Liver (tissue), 9 donors: ENCODE measurements around the gene CCDC81. TPM values are rescaled to one million over a fixed set of nuclear protein-coding genes. Genes with fewer than 3 reads are reported as not detected.

ENCODE experiments used
- DNase-seq: peaks from one replicate; pipeline ENCODE4 v3.0.0-alpha.2; 2017; ENCODE audit warnings: low spot score
- H3K27ac ChIP-seq, 2 donors: one replicate each; pipeline ENCODE4 v1.7.0; 2013; ENCODE audit warnings: inconsistent platforms in 2 of 2, low read length in 2 of 2, control low read depth in 1 of 2, low read depth in 1 of 2, mild to moderate bottlenecking in 1 of 2
- H3K27me3 ChIP-seq, 4 donors: one replicate each; pipeline versions ENCODE4 v1.6.1 to v1.7.0; 2013; ENCODE audit warnings: low read length in 3 of 4, inconsistent platforms in 1 of 4, mild to moderate bottlenecking in 1 of 4, moderate library complexity in 1 of 4; ENCODE audit not compliant: control insufficient read depth in 4 of 4, insufficient read depth in 4 of 4
- H3K36me3 ChIP-seq, 4 donors: one replicate each; pipeline versions ENCODE4 v1.6.1 to v1.7.0; 2013; ENCODE audit warnings: low read length in 3 of 4, mild to moderate bottlenecking in 3 of 4, low read depth in 1 of 4, moderate library complexity in 1 of 4; ENCODE audit not compliant: control insufficient read depth in 4 of 4, insufficient read depth in 3 of 4
- H3K4me1 ChIP-seq, 4 donors: one replicate each; pipeline versions ENCODE4 v1.6.1 to v1.7.0; 2013; ENCODE audit warnings: low read length in 3 of 4, mild to moderate bottlenecking in 3 of 4, moderate library complexity in 1 of 4; ENCODE audit not compliant: control insufficient read depth in 4 of 4, insufficient read depth in 4 of 4
- H3K4me3 ChIP-seq, 3 donors: one replicate each; pipeline versions ENCODE4 v1.6.1 to v1.7.0; 2013; ENCODE audit warnings: low read length in 3 of 3, control low read depth in 1 of 3, low read depth in 1 of 3, mild to moderate bottlenecking in 1 of 3
- H3K9ac ChIP-seq, 2 donors: one replicate each; pipeline ENCODE4 v1.7.0; 2013; ENCODE audit warnings: low read length in 2 of 2, mild to moderate bottlenecking in 2 of 2, moderate library complexity in 2 of 2, control low read depth in 1 of 2, low read depth in 1 of 2
- H3K9me3 ChIP-seq, 4 donors: one replicate each; pipeline versions ENCODE4 v1.6.1 to v1.7.0; 2013; ENCODE audit warnings: low read length in 3 of 4; ENCODE audit not compliant: control insufficient read depth in 4 of 4
- ATF3 ChIP-seq: IDR thresholded peaks from 2 replicates; pipeline ENCODE4 v1.6.1; 2016; ENCODE audit warnings: antibody characterized with exemption
- EGR1 ChIP-seq, 2 donors: IDR thresholded peaks; 2 replicates each; pipeline ENCODE4 v1.6.1; 2016 to 2018; ENCODE audit warnings: antibody characterized with exemption in 2 of 2, low read depth in 2 of 2
- FOXA1 ChIP-seq: IDR thresholded peaks from 2 replicates; pipeline ENCODE4 v1.6.1; 2016; ENCODE audit warnings: antibody characterized with exemption
- FOXA2 ChIP-seq: IDR thresholded peaks from 2 replicates; pipeline ENCODE4 v1.6.1; 2016; ENCODE audit warnings: antibody characterized with exemption
- GABPA ChIP-seq, 2 donors: IDR thresholded peaks in 1 of 2; conservative IDR thresholded peaks in 1 of 2; 2 replicates each; pipeline ENCODE4 v1.6.1; 2016; ENCODE audit warnings: antibody characterized with exemption in 2 of 2, mild to moderate bottlenecking in 1 of 2, moderate library complexity in 1 of 2
- HNF4G ChIP-seq: IDR thresholded peaks from 2 replicates; pipeline ENCODE4 v1.6.1; 2016; ENCODE audit warnings: antibody characterized with exemption
- JUND ChIP-seq, 2 donors: IDR thresholded peaks; 2 replicates each; pipeline ENCODE4 v1.6.1; 2016; ENCODE audit warnings: antibody characterized with exemption in 2 of 2
- MAX ChIP-seq: IDR thresholded peaks from 2 replicates; pipeline ENCODE4 v1.6.1; 2016; ENCODE audit warnings: antibody characterized with exemption
- NR2F2 ChIP-seq: IDR thresholded peaks from 2 replicates; pipeline ENCODE4 v1.6.1; 2016; ENCODE audit warnings: antibody characterized with exemption
- REST ChIP-seq: IDR thresholded peaks from 2 replicates; pipeline ENCODE4 v1.6.1; 2016; ENCODE audit warnings: antibody characterized with exemption, mild to moderate bottlenecking
- SP1 ChIP-seq: IDR thresholded peaks from 2 replicates; pipeline ENCODE4 v1.6.1; 2018; ENCODE audit warnings: antibody characterized with exemption, mild to moderate bottlenecking
- TAF1 ChIP-seq: conservative IDR thresholded peaks from 2 replicates; pipeline ENCODE4 v1.6.1; 2016; ENCODE audit warnings: antibody characterized with exemption, mild to moderate bottlenecking
- YY1 ChIP-seq: IDR thresholded peaks from 2 replicates; pipeline ENCODE4 v1.6.1; 2016; ENCODE audit warnings: antibody characterized with exemption, mild to moderate bottlenecking
- ZBTB33 ChIP-seq: IDR thresholded peaks from 2 replicates; pipeline ENCODE4 v1.6.1; 2016; ENCODE audit warnings: antibody characterized with exemption
- WGBS: extraction: QIAGEN DNeasy Blood & Tissue Kit; methylation state at CpG from one replicate; pipeline ENCODE4 v1.1.7; 2013; 5-methylcytosine and 5-hydroxymethylcytosine counted together
- polyA plus RNA-seq, 2 donors: library from polyadenylated mRNA; stranded (reverse) in 1 of 2; unstranded in 1 of 2; fragments of 200-250 nt in 1 of 2; fragments of >200 nt in 1 of 2; fragmentation: Nextera tagmentation in 1 of 2; extraction: Ambion mirVana in 1 of 2; gene quantifications; one replicate each; pipeline versions ENCODE4 v1.2.1 to v1.2.3, GENCODE V29; 2013 to 2015
- total RNA-seq, 2 donors: library from RNA; depleted of rRNA; stranded (reverse); fragments of >200 nt; gene quantifications; one replicate each; pipeline ENCODE4 v1.2.3, GENCODE V29; 2014
- TF ChIP-seq, protein P1 (sequence below): fragments of 150-350 bp; IDR thresholded peaks from 2 replicates; pipeline ENCODE4 v1.5.1; 2017; ENCODE audit warnings: improper control_type of control experiment, low read depth, low read length; ENCODE audit not compliant: missing input control
- donor health status: healthy.
- donor health status: healthy.
- donor health status: healthy.
- donor health status: healthy.
- donor health status: healthy.

The CCDC81 gene
- total and polyA plus RNA-seq, 4 donors: 0.32 to 1.1 (median 0.67) TPM; not detected in 1

GRCh38 chr11:86460461-86461385 is 86.0 kb downstream of the CCDC81 start:
- Histone ChIP-seq H3K27ac (no peak overlapping the region), H3K9me3 (no peaks in the 10 kb centered on the region), H3K36me3 (no peaks in the 10 kb centered on the region), H3K4me3 (no peak overlapping the region), H3K9ac (no peak overlapping the region), H3K27me3 (no peaks in the 10 kb centered on the region), H3K4me1 (no peaks in the 10 kb centered on the region)
- no peak for DNase-seq
- 83% methylated on average over 9 of the region's 9 CpGs for WGBS
- TF ChIP-seq NR2F2: no peak
- no peak for TF ChIP-seq TAF1
- TF ChIP-seq REST: no peak
- no peak for TF ChIP-seq SP1
- no peak for TF ChIP-seq ATF3
- no peak for TF ChIP-seq EGR1 (IDR thresholded peaks at IDR 0.05; ENCODE audit: low read depth in 2 of 2)
- TF ChIP-seq FOXA1: no peak
- no peak for TF ChIP-seq GABPA (IDR thresholded peaks at IDR 0.05 in 1 of 2, conservative IDR thresholded peaks at IDR 0.05 in 1 of 2)

DNA sequence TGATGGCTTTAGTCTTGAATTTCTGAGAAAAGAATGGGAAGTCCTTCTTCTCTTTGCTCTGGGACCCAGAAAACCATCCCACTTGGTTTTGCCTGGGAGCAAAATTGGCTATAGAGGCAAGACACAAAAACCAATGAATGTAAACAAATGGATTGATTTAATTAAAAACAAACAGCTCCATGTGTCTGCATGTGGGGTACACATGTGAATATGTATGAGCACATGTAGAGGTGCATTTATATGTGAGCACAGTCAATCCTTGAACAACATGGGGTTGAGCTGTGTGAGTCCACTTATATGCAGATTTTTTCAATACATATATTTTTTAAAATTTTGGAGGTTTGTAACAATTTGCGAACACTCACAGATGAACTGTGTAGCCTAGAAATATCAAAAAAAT is 87.2 kb downstream of the CCDC81 start:
- Histone ChIP-seq H3K27ac (no peak overlapping the region), H3K36me3 (no peaks in the 10 kb centered on the region), H3K9ac (no peak overlapping the region), H3K4me1 (no peaks in the 10 kb centered on the region), H3K27me3 (no peaks in the 10 kb centered on the region), H3K4me3 (no peak overlapping the region), H3K9me3 (no peaks in the 10 kb centered on the region)
- TF ChIP-seq EGR1 (IDR thresholded peaks at IDR 0.05; ENCODE audit: low read depth in 2 of 2) (no peak), MAX (no peak), JUND (IDR thresholded peaks at IDR 0.05) (no peak), REST (no peak), FOXA2 (no peak), GABPA (IDR thresholded peaks at IDR 0.05 in 1 of 2, conservative IDR thresholded peaks at IDR 0.05 in 1 of 2) (no peak), YY1 (no peak), FOXA1 (no peak), ZBTB33 (no peak), HNF4G (no peak)
- TF ChIP-seq, protein P1, sequence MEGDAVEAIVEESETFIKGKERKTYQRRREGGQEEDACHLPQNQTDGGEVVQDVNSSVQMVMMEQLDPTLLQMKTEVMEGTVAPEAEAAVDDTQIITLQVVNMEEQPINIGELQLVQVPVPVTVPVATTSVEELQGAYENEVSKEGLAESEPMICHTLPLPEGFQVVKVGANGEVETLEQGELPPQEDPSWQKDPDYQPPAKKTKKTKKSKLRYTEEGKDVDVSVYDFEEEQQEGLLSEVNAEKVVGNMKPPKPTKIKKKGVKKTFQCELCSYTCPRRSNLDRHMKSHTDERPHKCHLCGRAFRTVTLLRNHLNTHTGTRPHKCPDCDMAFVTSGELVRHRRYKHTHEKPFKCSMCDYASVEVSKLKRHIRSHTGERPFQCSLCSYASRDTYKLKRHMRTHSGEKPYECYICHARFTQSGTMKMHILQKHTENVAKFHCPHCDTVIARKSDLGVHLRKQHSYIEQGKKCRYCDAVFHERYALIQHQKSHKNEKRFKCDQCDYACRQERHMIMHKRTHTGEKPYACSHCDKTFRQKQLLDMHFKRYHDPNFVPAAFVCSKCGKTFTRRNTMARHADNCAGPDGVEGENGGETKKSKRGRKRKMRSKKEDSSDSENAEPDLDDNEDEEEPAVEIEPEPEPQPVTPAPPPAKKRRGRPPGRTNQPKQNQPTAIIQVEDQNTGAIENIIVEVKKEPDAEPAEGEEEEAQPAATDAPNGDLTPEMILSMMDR: no peak
- WGBS: 98% methylated on average over 1 of the region's 1 CpG
- no peak for DNase-seq
